GM19023 (cell line): Measurements from ENCODE around the gene PROM1.

Experiments
- ATAC-seq: cut with Tn5 transposase; IDR thresholded peaks from one replicate; pipeline ENCODE4 v1.9.1; 2021; ENCODE audit warnings: mild to moderate bottlenecking, moderate library complexity; ENCODE audit not compliant: unreplicated experiment

Gene PROM1

GRCh38 chr4:16066586-16067128 lies 17.2 kb downstream of the PROM1 start:
- no peak for ATAC-seq

DNA sequence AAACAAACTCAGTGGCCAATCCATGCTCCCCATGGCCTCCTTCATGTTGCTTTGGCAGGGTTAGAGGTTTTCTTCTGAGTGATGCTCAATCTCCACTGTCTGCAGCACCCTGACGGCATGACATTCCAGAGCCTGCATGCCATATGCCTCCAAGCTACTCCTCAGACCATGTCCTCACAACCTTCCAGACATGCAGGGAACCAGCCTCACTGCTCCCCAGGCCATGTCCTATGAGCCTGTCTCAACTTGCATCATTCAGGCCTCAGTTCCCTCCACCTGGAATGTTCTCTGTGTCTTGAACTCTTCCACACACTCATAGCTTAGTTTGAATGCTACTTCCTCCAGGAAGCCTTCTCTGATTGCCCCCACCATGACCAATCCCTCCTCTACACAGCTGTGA lies 18.8 kb downstream of the PROM1 start:
- no peak for ATAC-seq

- ATAC-seq: no peak
These were observed 21.2 kb downstream of the PROM1 start for GRCh38 chr4:16062601-16063000.

- no peak for ATAC-seq
These were observed 27.0 kb downstream of the PROM1 start for GRCh38 chr4:16056681-16057385.

- no peak for ATAC-seq
These were observed 27.9 kb downstream of the PROM1 start for GRCh38 chr4:16055873-16056272.

GRCh38 chr4:16055471-16055870 lies 28.4 kb downstream of the PROM1 start:
- ATAC-seq: no peak

GRCh38 chr4:16052939-16053338 lies 30.9 kb downstream of the PROM1 start:
- ATAC-seq: no peak

GRCh38 chr4:16051980-16052379 lies 31.8 kb downstream of the PROM1 start:
- ATAC-seq: no peak

- no peak for ATAC-seq
These were observed 32.7 kb downstream of the PROM1 start for GRCh38 chr4:16051132-16051531.

DNA sequence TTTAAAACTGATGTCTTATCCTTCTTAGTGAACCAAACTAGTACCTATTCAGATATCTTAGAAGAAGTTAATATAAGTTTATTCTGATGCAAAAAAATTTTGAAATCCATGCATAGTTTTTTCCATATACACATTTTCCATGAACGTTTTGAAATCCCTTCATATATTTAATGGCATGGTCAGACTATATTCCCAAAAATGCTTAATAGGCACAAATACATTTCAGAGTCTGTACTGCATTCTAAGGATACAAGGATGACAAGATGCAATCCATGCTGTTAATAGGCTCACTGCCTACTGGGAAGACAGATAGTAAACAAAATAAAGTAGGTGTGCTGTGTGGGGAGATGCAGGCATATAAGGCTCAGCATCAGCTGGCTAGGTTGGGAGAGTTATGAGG lies 33.2 kb downstream of the PROM1 start:
- ATAC-seq: no peak

DNA sequence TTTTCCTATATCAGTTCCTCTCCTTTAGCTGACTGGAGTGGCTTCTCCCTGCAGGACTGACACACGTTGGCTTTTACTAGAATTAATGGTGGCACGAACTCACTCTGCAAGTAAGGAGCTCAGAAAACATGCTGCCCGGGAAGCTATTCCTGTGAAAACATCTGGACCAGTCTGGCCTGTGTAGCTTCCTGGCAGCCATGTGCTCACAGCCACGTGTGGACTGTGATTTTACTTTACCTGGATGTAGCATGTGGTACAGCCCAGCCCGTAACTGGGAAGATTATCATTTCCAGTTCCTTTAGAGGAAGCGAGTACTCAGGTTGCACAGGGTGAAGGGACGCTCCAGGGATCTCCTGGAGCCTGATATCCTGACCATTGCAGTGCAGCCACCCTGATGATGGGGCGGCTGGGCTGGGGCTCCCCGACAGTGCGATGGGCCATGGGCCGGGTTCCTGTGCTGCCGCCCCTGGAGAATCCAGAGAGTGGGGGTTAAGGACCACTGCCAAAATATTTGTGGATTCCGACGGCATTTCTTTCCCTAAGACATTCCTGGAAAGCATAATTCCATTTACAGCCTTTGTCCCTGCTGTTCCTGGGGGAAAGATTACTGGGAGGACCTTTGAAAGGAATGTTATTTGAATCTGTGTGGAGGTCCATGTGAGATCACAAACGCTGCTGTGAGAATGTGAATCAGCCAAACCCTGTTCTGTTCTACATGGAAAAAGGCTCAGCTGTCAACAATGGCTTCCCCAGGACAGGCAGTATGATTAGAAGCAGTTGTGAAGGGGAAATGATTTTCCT lies 35.0 kb downstream of the PROM1 start:
- no peak for ATAC-seq

DNA sequence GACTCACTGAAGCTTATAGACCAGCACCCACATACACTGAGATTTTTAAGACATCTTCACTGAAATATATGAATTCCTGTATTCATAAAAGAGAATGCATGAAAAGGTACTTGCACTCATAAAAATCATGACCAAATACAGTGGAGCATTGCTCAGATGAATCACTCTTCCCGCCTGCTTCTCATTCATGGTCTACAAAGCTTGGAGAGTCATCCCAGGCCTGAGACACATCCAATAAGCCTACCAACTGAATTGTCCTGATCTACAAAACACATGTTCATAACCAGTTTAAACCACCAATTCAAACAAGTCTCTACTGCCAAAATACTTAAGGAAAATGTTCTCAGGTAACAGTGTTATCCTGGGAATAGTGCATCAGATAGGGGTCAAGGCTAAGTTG lies 38.1 kb downstream of the PROM1 start:
- no peak for ATAC-seq

DNA sequence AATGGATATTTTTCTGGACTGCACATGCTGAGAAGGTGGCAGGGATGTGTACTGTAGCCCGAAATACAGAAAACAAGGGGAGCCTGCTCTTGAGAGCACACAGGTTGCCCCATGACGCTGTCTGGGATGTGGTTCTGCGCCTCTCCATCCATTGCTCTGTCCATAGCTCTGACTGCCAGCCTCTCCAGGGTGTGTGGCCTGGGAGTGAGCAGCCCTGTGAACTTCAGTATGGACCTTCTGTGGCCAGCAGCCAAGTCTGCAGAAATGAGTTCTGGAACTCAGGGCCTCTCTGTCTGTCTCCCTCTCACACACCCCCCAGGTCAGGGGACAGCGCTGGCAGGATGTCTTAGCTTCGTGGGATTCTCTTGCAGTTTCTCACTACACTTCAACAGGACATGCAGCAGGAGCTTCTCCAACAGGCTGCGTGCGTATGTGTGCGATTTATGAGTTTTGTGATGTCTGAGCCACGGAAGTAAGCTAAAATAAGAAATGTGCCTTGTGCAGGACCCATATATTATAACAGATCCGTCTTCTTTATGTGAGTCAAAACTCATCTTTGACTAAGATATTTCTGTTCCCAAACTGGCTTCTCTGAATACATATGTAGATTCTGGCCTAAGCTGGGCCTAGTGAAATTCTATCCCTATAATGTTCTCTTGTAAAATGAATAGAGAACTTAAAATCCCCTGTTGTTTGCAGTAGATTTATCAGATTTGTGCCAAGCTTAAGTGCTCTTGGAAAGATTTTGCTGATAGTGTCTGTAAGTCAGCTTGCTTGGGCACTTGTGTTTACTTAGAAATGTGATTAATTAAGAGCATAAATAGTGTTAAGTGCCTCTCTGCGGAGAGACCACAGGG lies 40.0 kb downstream of the PROM1 start:
- no peak for ATAC-seq

GRCh38 chr4:16039139-16039538 lies 44.7 kb downstream of the PROM1 start:
- ATAC-seq: no peak

DNA sequence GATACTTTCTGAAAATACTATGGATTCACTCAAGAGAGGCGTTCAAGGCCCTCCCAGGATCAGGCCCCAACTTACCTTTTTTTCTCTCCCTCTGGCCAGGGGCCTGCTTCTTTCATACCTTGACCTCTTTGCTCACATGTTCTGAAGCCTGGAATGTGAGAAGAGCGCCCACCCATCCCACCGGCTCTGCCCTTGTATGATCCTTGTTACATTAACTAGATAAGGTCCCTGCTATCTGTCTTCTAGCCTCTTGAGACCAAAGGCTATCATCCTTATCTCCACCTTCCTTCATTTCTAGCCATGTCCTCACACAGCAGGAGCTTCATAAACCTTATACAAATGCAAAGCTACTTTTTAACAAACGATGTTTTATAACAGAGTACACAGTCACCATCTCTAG lies 45.9 kb downstream of the PROM1 start:
- no peak for ATAC-seq

DNA sequence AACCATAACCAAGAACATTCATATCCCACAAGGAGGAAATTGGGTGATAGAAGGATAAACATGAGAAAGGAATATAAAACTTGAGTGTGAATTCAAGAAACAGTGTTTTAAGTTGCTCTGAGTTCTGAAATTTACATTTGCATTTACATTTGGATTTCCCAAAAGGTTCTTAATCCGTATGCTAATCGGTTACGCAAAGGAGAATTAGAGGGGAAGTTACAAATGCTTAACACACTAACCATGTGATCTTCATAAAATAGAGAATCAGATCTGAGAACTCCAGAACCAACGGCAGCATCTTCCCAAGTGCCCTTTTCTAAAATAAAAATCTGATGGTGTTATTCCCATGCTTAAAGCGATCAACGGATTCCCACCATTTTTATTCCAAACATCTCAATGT lies 48.0 kb downstream of the PROM1 start:
- ATAC-seq: no peak

DNA sequence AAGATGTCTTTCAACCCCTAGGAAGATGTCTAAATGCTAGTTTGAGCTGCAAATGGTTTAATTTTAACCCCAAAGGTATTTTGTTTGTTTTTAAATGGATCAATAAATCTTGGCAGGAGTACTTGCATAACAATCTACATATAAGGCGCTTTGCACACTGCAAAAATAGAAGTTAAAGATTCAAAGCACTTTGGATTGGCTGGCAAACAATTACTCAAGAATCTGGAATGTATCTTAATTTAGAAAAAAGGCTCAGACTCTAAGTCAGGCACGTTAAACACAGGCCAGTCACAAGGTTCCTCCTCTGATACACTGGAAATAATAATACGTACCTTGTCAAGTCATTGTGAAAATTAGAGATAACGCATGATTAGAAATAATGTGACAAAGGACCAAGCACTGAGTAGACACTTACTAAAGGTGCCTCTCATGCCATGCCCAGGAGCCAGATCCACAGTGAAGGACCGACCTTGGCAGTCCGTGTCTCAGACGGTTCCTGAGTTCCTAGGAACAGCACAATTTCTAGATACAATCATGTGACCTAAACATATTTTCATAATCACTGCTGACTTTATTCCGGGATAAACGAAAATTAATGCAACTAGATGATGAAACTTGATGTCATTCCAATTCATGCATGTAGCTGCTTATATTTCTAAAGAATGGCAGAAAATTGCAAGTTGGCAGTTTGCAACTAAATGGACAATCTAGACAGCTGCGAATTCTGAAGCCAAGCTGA lies 49.6 kb downstream of the PROM1 start:
- no peak for ATAC-seq

- no peak for ATAC-seq
These were observed 51.4 kb downstream of the PROM1 start for GRCh38 chr4:16032396-16032770.

DNA sequence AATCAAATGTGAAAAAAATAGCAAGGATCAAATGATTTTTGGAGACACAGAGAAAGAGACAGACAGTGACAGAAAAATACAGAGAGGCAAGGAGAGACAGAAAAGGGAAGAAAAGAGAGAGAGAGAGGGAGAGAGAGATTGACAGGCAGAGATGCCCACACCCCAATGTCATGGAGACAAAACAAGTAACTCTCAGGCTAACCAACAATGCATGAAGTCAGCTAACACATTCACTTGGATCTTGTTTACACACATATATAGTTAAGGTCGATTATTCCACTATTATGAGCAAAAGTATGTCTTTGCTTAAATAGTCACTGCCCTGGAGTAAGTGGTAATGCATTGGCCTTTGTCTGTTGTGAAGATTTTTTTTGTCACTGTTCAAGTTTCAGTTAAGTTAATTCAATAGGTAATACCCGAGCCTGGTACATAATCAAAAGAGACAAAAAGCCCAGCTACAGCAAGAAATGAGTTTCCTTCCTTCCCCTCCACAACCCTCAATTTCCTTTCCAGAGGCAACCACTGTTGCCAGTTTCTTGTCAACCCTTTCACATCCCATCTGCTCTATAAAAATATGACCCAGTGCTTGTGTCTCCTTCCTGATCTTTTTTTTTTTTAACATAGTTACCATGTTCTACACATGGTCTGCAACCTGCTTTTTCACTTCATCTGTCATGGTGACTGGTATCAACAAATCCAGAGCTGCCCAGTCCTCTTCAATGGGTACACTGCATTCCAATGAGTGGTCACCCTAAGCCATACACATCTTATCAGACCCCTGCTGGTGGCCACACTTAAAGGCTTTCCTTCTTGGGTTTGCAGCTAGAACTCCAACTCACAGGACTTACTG lies 52.1 kb downstream of the PROM1 start:
- no peak for ATAC-seq

DNA sequence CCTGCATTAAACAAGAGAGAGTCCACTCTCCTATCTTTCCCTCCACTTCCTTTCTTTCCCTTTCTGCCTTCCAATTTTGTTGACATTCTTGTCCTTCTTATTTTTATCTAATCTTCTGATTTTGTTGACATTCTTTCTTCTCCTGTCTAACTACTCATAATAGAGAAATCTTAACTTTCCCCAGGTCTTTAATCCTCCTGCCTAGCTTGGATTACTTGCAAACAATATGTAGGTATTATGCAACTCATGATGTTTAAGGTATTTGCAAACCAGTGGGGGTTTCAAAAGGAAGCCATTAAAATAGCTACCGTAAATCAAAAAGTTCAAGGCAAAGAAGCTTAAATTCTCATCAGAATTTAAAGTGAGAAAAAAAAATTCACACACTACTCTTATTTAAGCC lies 53.9 kb downstream of the PROM1 start:
- no peak for ATAC-seq
